Endothelial cell of umbilical vein (primary cell): Measurements from ENCODE around the gene DAZAP1. TPM values are rescaled to one million over a fixed set of nuclear protein-coding genes. Genes with fewer than 3 reads are reported as not detected.
A peak's percentile ranks its signal among the peaks of the same experiment; 100 is the strongest.

Source experiments
- BruUV-seq: library from RNA; stranded (reverse); fragments of 400-500 nt; replicated peaks from 2 replicates; lab custom pipeline; 2021; lab: Mats Ljungman, UMichigan
- CTCF ChIA-PET: fragments of 300-600, 350-600 bp; sonication (Branson Sonifier 250); formaldehyde crosslinking; loops from one replicate; lab custom pipeline; 2021; ENCODE audit warnings: antibody characterized with exemption, inconsistent platforms; lab: Charles Lee
- POLR2A ChIA-PET: fragments of 300-600, 350-600 bp; sonication (Branson Sonifier 250); formaldehyde crosslinking; loops from one replicate; lab custom pipeline; 2021; ENCODE audit warnings: antibody characterized with exemption, inconsistent platforms; lab: Charles Lee
- DNase-seq: peaks from one replicate; pipeline ENCODE4 v3.0.0-alpha.2; 2011; ENCODE audit warnings: low read depth, low spot score
- FAIRE-seq: peaks from 2 replicates; lab custom pipeline; 2011; peaks lifted over from hg19 to GRCh38; lab: Jason Lieb, UNC
- H2AFZ ChIP-seq: 2 replicates; pipeline ENCODE4 v1.6.0; 2012; ENCODE audit warnings: low read depth, low read length, control low read depth, inconsistent platforms
- H3K27ac ChIP-seq: 2 replicates; pipeline ENCODE4 v1.5.1; 2011; ENCODE audit warnings: low read depth, mild to moderate bottlenecking, control low read depth, low read length, moderate library complexity; ENCODE audit not compliant: insufficient read depth
- H3K27me3 ChIP-seq, 2 experiments: 2 replicates each; pipeline versions ENCODE4 v1.6.0 to v1.6.1; 2011; ENCODE audit warnings: low read length in 2 of 2, mixed read lengths in 1 of 2; ENCODE audit not compliant: control insufficient read depth in 2 of 2, insufficient read depth in 2 of 2
- H3K36me3 ChIP-seq, 2 experiments: 2 replicates in 1 of 2; 3 replicates in 1 of 2; pipeline ENCODE4 v1.5.1; 2011; ENCODE audit warnings: low read length in 2 of 2, mild to moderate bottlenecking in 1 of 2, moderate library complexity in 1 of 2; ENCODE audit not compliant: control insufficient read depth in 2 of 2, insufficient read depth in 2 of 2; ENCODE audit errors: extremely low read depth in 1 of 2
- H3K4me1 ChIP-seq: 3 replicates; pipeline ENCODE4 v1.5.1; 2011; ENCODE audit warnings: mild to moderate bottlenecking, low read length; ENCODE audit not compliant: control insufficient read depth, insufficient read depth; ENCODE audit errors: extremely low read depth
- H3K4me2 ChIP-seq: 2 replicates; pipeline ENCODE4 v1.6.1; 2011; ENCODE audit warnings: low read length, control low read depth, mixed read lengths; ENCODE audit not compliant: insufficient read depth
- H3K4me3 ChIP-seq, 3 experiments: fragments of 200-600 bp in 1 of 3; sonication (generic), shearing (Covaris generic) in 1 of 3; replicated peaks in 1 of 3; 2 replicates each; pipeline ENCODE4 v1.5.1; 2011 to 2016; ENCODE audit warnings: control low read depth in 3 of 3, low read length in 3 of 3, mild to moderate bottlenecking in 2 of 3, inconsistent platforms in 1 of 3, low read depth in 1 of 3, moderate library complexity in 1 of 3; ENCODE audit not compliant: insufficient read depth in 1 of 3
- H3K79me2 ChIP-seq: 2 replicates; pipeline ENCODE4 v1.6.0; 2012; ENCODE audit warnings: low read length, inconsistent platforms; ENCODE audit not compliant: control insufficient read depth, insufficient read depth
- H3K9ac ChIP-seq: replicated peaks from 2 replicates; pipeline ENCODE3; 2011; ENCODE audit warnings: low read length, control low read depth; ENCODE audit not compliant: insufficient read depth; ENCODE audit errors: extremely low read depth
- H3K9me1 ChIP-seq: replicated peaks from 3 replicates; pipeline ENCODE4 v1.6.0; 2011; ENCODE audit warnings: mild to moderate bottlenecking, low read length; ENCODE audit not compliant: control insufficient read depth, insufficient read depth; ENCODE audit errors: extremely low read depth
- H3K9me3 ChIP-seq: replicated peaks from 2 replicates; pipeline ENCODE4 v1.5.1; 2012; ENCODE audit warnings: low read length, inconsistent platforms; ENCODE audit not compliant: control insufficient read depth, insufficient read depth
- H4K20me1 ChIP-seq: replicated peaks from 2 replicates; pipeline ENCODE3; 2011; ENCODE audit warnings: mild to moderate bottlenecking, low read length; ENCODE audit not compliant: control insufficient read depth, insufficient read depth; ENCODE audit errors: extremely low read depth
- CTCF ChIP-seq, 2 donors: IDR thresholded peaks; 1 replicate in 1 of 2; 2 replicates in 1 of 2; pipeline ENCODE4 v1.5.1; 2011; ENCODE audit warnings: low read length in 2 of 2, mild to moderate bottlenecking in 2 of 2, moderate library complexity in 2 of 2, control low read depth in 1 of 2, inconsistent platforms in 1 of 2, low read depth in 1 of 2; ENCODE audit not compliant: insufficient read depth in 1 of 2; ENCODE audit errors: extremely low read depth in 1 of 2
- EZH2 ChIP-seq: IDR thresholded peaks from 2 replicates; pipeline ENCODE4 v1.6.1; 2012; ENCODE audit warnings: borderline replicate concordance, low read depth, mild to moderate bottlenecking, moderate library complexity, low read length, inconsistent platforms; ENCODE audit not compliant: severe bottlenecking
- FOS ChIP-seq: IDR thresholded peaks from 2 replicates; pipeline ENCODE4 v1.6.1; 2011; ENCODE audit warnings: mild to moderate bottlenecking, low read length, moderate library complexity, borderline replicate concordance; ENCODE audit not compliant: insufficient read depth
- GATA2 ChIP-seq: IDR thresholded peaks from 2 replicates; pipeline ENCODE4 v1.7.0; 2011; ENCODE audit warnings: low read depth, mild to moderate bottlenecking, moderate library complexity, mixed read lengths, low read length; ENCODE audit not compliant: insufficient read length, insufficient read depth
- JUN ChIP-seq: IDR thresholded peaks from 2 replicates; pipeline ENCODE4 v1.6.1; 2011; ENCODE audit warnings: borderline replicate concordance, low read depth; ENCODE audit not compliant: insufficient read length, insufficient read depth
- MAX ChIP-seq: IDR thresholded peaks from 2 replicates; pipeline ENCODE4 v1.6.1; 2011; ENCODE audit not compliant: insufficient read depth, insufficient read length
- MYC ChIP-seq: IDR thresholded peaks from one replicate; pipeline ENCODE4 v1.6.1; 2011; ENCODE audit warnings: mild to moderate bottlenecking, low read depth, low read length
- POLR2A ChIP-seq: IDR thresholded peaks from 2 replicates; pipeline ENCODE4 v1.6.1; 2012; ENCODE audit warnings: low read depth, mild to moderate bottlenecking, control low read depth, low read length
- POLR2AphosphoS5 ChIP-seq: IDR thresholded peaks from 2 replicates; pipeline ENCODE4 v1.6.1; 2012; ENCODE audit warnings: low read depth, mild to moderate bottlenecking, control low read depth, low read length, moderate library complexity; ENCODE audit not compliant: insufficient read depth
- dilution Hi-C: fragments of 300-500 bp; cut with MboI; formaldehyde crosslinking; loops from one replicate; pipeline ENCODE4 v1.15.0; 2019; ENCODE audit warnings: low sequenced_read_pairs; ENCODE audit not compliant: extremely low pct_ligation_motif_present
- intact Hi-C: fragments of 100-400 bp; cut with micrococcal nuclease; formaldehyde crosslinking; loops from one replicate; pipeline ENCODE4 v1.10.0; 2022
- polyA plus RNA-seq, 4 experiments: library from polyadenylated mRNA; depleted of rRNA in 3 of 4; stranded (reverse) in 3 of 4; unstranded in 1 of 4; fragments of >200 nt; gene quantifications; 2 replicates each; pipeline versions ENCODE4 v1.2.1 to v1.2.3, GENCODE V29; 2011 to 2012; ENCODE audit warnings: missing spikeins in 1 of 4
- total RNA-seq: library from RNA; stranded (reverse); gene quantifications from 2 replicates; pipeline ENCODE4 v1.2.3, GENCODE V29; 2021

Gene DAZAP1
- total and polyA plus RNA-seq, 2 donors (not counting 3 experiments of a cell fraction or from before 2014, with no cell fraction given) = 50.1 to 187 TPM

GRCh38 chr19:1384478-1385110, 22.8 kb upstream of the DAZAP1 start:
- BruUV-seq = TSS peak; percentile 20
- dilution Hi-C loops = no loop called here
- CTCF ChIA-PET = no interaction called here

More at GRCh38 chr19:1384478-1385110, 22.8 kb upstream of the DAZAP1 start:
- Histone ChIP-seq H3K79me2 (peaks cover 10% of the 10 kb centered on the region), H3K4me1 (peaks cover 7% of the 10 kb centered on the region), H3K27me3 (no peaks in the 10 kb centered on the region), H3K27ac (peak overlapping the region; percentile 18), H3K4me3 (peak overlapping the region; percentile 69 to 84 (median 73)), H3K36me3 (peaks cover 0 to 16% of the 10 kb centered on the region in 2 experiments), H3K9ac (peak overlapping the region; percentile 83), H4K20me1 (no peaks in the 10 kb centered on the region), H3K9me1 (no peaks in the 10 kb centered on the region), H2AFZ (no peak overlapping the region), H3K9me3 (no peaks in the 10 kb centered on the region), H3K4me2 (peak overlapping the region; percentile 91)
- FAIRE-seq (peak; percentile 74), DNase-seq (peak; percentile 63)
- intact Hi-C loops = loop anchor here (5.0 kb wide), 1 partner anchor 67 kb away; no protein-coding TSS in a partner anchor
- POLR2A ChIA-PET = no interaction called here
- TF ChIP-seq MYC = no peak
- no peak for TF ChIP-seq POLR2AphosphoS5
- TF ChIP-seq CTCF (IDR thresholded peaks at IDR 0.05; ENCODE audit: extremely low read depth in 1 of 2, insufficient read depth in 1 of 2, low read depth in 1 of 2, low read length in 2 of 2) = no peak
- no peak for TF ChIP-seq FOS
- TF ChIP-seq JUN = no peak
- no peak for TF ChIP-seq MAX
- TF ChIP-seq POLR2A = no peak
- no peak for TF ChIP-seq EZH2
- no peak for TF ChIP-seq GATA2
